WTC11 (cell line): ENCODE results near the gene STK32B. TPM values are rescaled to one million over a fixed set of nuclear protein-coding genes. Genes with fewer than 3 reads are reported as not detected.

ENCODE experiments used
- ATAC-seq: fragments of 200-7000 bp; cut with Tn5 transposase; 2 replicates; pipeline ENCODE4 v1.10.0; 2021; ENCODE audit warnings: mild to moderate bottlenecking, moderate library complexity
- CTCF ChIA-PET: fragments of 300-600 bp; sonication (Branson Sonifier 250); formaldehyde crosslinking; loops from one replicate; lab custom pipeline; 2021; ENCODE audit warnings: antibody characterized with exemption; lab: Charles Lee
- POLR2A ChIA-PET: fragments of 350-600 bp; sonication (Branson Sonifier 250); formaldehyde crosslinking; loops from one replicate; lab custom pipeline; 2021; ENCODE audit warnings: antibody characterized with exemption; lab: Charles Lee
- DNase-seq: peaks from one replicate; pipeline ENCODE4 v3.0.0; 2021; ENCODE audit warnings: low spot score
- H3K27ac Mint-ChIP-seq: 2 replicates; pipeline ENCODE4 v1.8.0; 2021; ENCODE audit warnings: mixed read lengths
- H3K27me3 Mint-ChIP-seq: 2 replicates; pipeline ENCODE4 v1.8.0; 2021; ENCODE audit warnings: low read depth, mild to moderate bottlenecking, moderate library complexity, mixed read lengths
- H3K36me3 Mint-ChIP-seq: 2 replicates; pipeline ENCODE4 v1.8.0; 2021; ENCODE audit warnings: mixed read lengths
- H3K4me1 Mint-ChIP-seq: 2 replicates; pipeline ENCODE4 v1.8.0; 2022; ENCODE audit warnings: mixed read lengths
- H3K4me3 Mint-ChIP-seq: 2 replicates; pipeline ENCODE4 v1.8.0; 2021; ENCODE audit warnings: mild to moderate bottlenecking, moderate library complexity, mixed read lengths
- H3K9me3 Mint-ChIP-seq: 2 replicates; pipeline ENCODE4 v1.8.0; 2021; ENCODE audit warnings: mixed read lengths
- AFF4 ChIP-seq: sonication (generic); formaldehyde crosslinking; IDR thresholded peaks from 2 replicates; pipeline ENCODE4 v1.8.1; 2023; ENCODE audit warnings: mild to moderate bottlenecking, missing genetic modification reagents, borderline replicate concordance
- AR ChIP-seq: fragments of 250-450 bp; sonication (Bioruptor Pico); IDR thresholded peaks from 2 replicates; pipeline ENCODE4 v1.9.0; 2021; ENCODE audit warnings: mild to moderate bottlenecking
- ATF1 ChIP-seq: sonication (generic); formaldehyde crosslinking; IDR thresholded peaks from 2 replicates; pipeline ENCODE4 v1.8.1; 2023; ENCODE audit warnings: mild to moderate bottlenecking, moderate library complexity, missing genetic modification reagents
- CREB1 ChIP-seq: sonication (generic); formaldehyde crosslinking; IDR thresholded peaks from 2 replicates; pipeline ENCODE4 v1.8.0; 2023; ENCODE audit warnings: mild to moderate bottlenecking, missing genetic modification reagents
- E2F4 ChIP-seq: sonication (generic); formaldehyde crosslinking; IDR thresholded peaks from 2 replicates; pipeline ENCODE4 v1.8.1; 2022; ENCODE audit warnings: low read depth, mild to moderate bottlenecking, moderate library complexity, missing genetic modification reagents, borderline replicate concordance
- ELF4 ChIP-seq: sonication (generic); formaldehyde crosslinking; IDR thresholded peaks from 2 replicates; pipeline ENCODE4 v1.8.1; 2022; ENCODE audit warnings: low read depth, mild to moderate bottlenecking, moderate library complexity, missing genetic modification reagents
- FOXP1 ChIP-seq: sonication (generic); formaldehyde crosslinking; IDR thresholded peaks from 2 replicates; pipeline ENCODE4 v1.8.0; 2022; ENCODE audit warnings: missing genetic modification reagents, mild to moderate bottlenecking, moderate library complexity, borderline replicate concordance
- MLX ChIP-seq: sonication (generic); formaldehyde crosslinking; IDR thresholded peaks from 2 replicates; pipeline ENCODE4 v1.8.1; 2023; ENCODE audit warnings: mild to moderate bottlenecking, missing genetic modification reagents, moderate library complexity
- OVOL2 ChIP-seq: fragments of 250-450 bp; sonication (Bioruptor Pico); IDR thresholded peaks from 2 replicates; pipeline ENCODE4 v1.9.0; 2021; ENCODE audit warnings: mild to moderate bottlenecking, borderline replicate concordance
- SMAD3 ChIP-seq: sonication (generic); formaldehyde crosslinking; IDR thresholded peaks from 2 replicates; pipeline ENCODE4 v1.8.0; 2022; ENCODE audit warnings: missing genetic modification reagents, mild to moderate bottlenecking, borderline replicate concordance
- SMAD4 ChIP-seq: sonication (generic); formaldehyde crosslinking; IDR thresholded peaks from 2 replicates; pipeline ENCODE4 v1.8.0; 2022; ENCODE audit warnings: mild to moderate bottlenecking, missing genetic modification reagents
- TCF7 ChIP-seq: sonication (generic); formaldehyde crosslinking; IDR thresholded peaks from 2 replicates; pipeline ENCODE4 v1.8.0; 2022; ENCODE audit warnings: mild to moderate bottlenecking, low read depth, missing genetic modification reagents, moderate library complexity
- ZMAT4 ChIP-seq: fragments of 250-450 bp; sonication (Bioruptor Pico); IDR thresholded peaks from 2 replicates; pipeline ENCODE4 v1.9.0; 2021; ENCODE audit warnings: mild to moderate bottlenecking
- ZNF138 ChIP-seq: sonication (generic); formaldehyde crosslinking; conservative IDR thresholded peaks from 2 replicates; pipeline ENCODE4 v1.8.1; 2022; ENCODE audit warnings: mild to moderate bottlenecking, moderate library complexity, missing genetic modification reagents
- ZNF263 ChIP-seq: sonication (generic); formaldehyde crosslinking; IDR thresholded peaks from 2 replicates; pipeline ENCODE4 v1.8.1; 2022; ENCODE audit warnings: low read depth, mild to moderate bottlenecking, moderate library complexity, missing genetic modification reagents
- ZNF396 ChIP-seq: fragments of 250-450 bp; sonication (Bioruptor Pico); IDR thresholded peaks from 2 replicates; pipeline ENCODE4 v1.8.0; 2021; ENCODE audit warnings: mild to moderate bottlenecking, moderate library complexity, borderline replicate concordance
- ZNF423 ChIP-seq: fragments of 250-450 bp; sonication (Bioruptor Pico); IDR thresholded peaks from 2 replicates; pipeline ENCODE4 v2.1.2; 2022; ENCODE audit warnings: mild to moderate bottlenecking, moderate library complexity
- total RNA-seq: library from RNA; stranded (reverse); gene quantifications from 3 replicates; pipeline ENCODE4 v1.2.3, GENCODE V29; 2021

The STK32B gene
- total RNA-seq, 1 experiment from 2014 or later: 1.9 TPM

GRCh38 chr4:5206016-5206790, 154.9 kb downstream of the STK32B start (continued):
- TF ChIP-seq AFF4 (CRISPR knock-in tag): no peak

- no peak overlapping the region for H3K4me3 Mint-ChIP-seq
- H3K9me3 Mint-ChIP-seq: peaks cover 34% of the 10 kb centered on the region
- peaks cover 39% of the 10 kb centered on the region for H3K4me1 Mint-ChIP-seq
- peaks cover 13% of the 10 kb centered on the region for H3K27me3 Mint-ChIP-seq
- no peak overlapping the region for H3K27ac Mint-ChIP-seq
- ATAC-seq (no peak), DNase-seq (no peak)
- CTCF ChIA-PET: no interaction called here
- no peak for TF ChIP-seq TCF7
- POLR2A ChIA-PET: no interaction called here
- peaks cover 9% of the 10 kb centered on the region; the same call in 1 of the 2 replicates for H3K36me3 Mint-ChIP-seq
These were observed 158.6 kb downstream of the STK32B start for GRCh38 chr4:5209862-5210261.

- peaks cover 13% of the 10 kb centered on the region for H3K27me3 Mint-ChIP-seq
- peaks cover 9% of the 10 kb centered on the region; the same call in 1 of the 2 replicates for H3K36me3 Mint-ChIP-seq
- DNase-seq (no peak), ATAC-seq (no peak)
- TF ChIP-seq ZMAT4 (CRISPR knock-in tag) (no peak), ZNF263 (CRISPR knock-in tag) (no peak), ZNF138 (CRISPR knock-in tag) (no peak), OVOL2 (CRISPR knock-in tag) (no peak), CREB1 (CRISPR knock-in tag) (no peak)
- H3K9me3 Mint-ChIP-seq: peaks cover 26% of the 10 kb centered on the region
- no peak overlapping the region for H3K27ac Mint-ChIP-seq
- peaks cover 36% of the 10 kb centered on the region for H3K4me1 Mint-ChIP-seq
- ChIA-PET POLR2A (no interaction called here), CTCF (interaction anchor here (0.6 kb wide), 1 partner anchor 891 kb away, joined by 5 read pairs; no protein-coding TSS in a partner anchor)
- no peak overlapping the region for H3K4me3 Mint-ChIP-seq
These were observed 160.1 kb downstream of the STK32B start for GRCh38 chr4:5211282-5211839.

- H3K4me3 Mint-ChIP-seq: no peak overlapping the region
- ATAC-seq: no peak
- CTCF ChIA-PET: no interaction called here
- peaks cover 13% of the 10 kb centered on the region for H3K27me3 Mint-ChIP-seq
- H3K36me3 Mint-ChIP-seq: peaks cover 9% of the 10 kb centered on the region; the same call in 1 of the 2 replicates
- no peak overlapping the region for H3K27ac Mint-ChIP-seq
- POLR2A ChIA-PET: no interaction called here
- peaks cover 36% of the 10 kb centered on the region for H3K4me1 Mint-ChIP-seq
- DNase-seq: no peak
- H3K9me3 Mint-ChIP-seq: peaks cover 15% of the 10 kb centered on the region
- TF ChIP-seq ZNF423: no peak
- no peak for TF ChIP-seq SMAD4 (CRISPR knock-in tag)
- no peak for TF ChIP-seq E2F4 (CRISPR knock-in tag)
- TF ChIP-seq ELF4 (CRISPR knock-in tag): no peak
- TF ChIP-seq SMAD3 (CRISPR knock-in tag): no peak
- TF ChIP-seq FOXP1 (CRISPR knock-in tag): no peak
- no peak for TF ChIP-seq MLX (CRISPR knock-in tag)
- TF ChIP-seq AR (CRISPR knock-in tag): no peak
- no peak for TF ChIP-seq ATF1 (CRISPR knock-in tag)
- no peak for TF ChIP-seq ZNF396
These were observed 161.2 kb downstream of the STK32B start for GRCh38 chr4:5212255-5213013.
